ENCODE data around the gene LIX1L. TPM values are rescaled to one million over a fixed set of nuclear protein-coding genes. Genes with fewer than 3 reads are reported as not detected.

The LIX1L gene
- polyA plus RNA-seq, 2 of the 4 experiments (the other 2 are of a cell fraction), result 10.5 to 35.8 TPM

DNA sequence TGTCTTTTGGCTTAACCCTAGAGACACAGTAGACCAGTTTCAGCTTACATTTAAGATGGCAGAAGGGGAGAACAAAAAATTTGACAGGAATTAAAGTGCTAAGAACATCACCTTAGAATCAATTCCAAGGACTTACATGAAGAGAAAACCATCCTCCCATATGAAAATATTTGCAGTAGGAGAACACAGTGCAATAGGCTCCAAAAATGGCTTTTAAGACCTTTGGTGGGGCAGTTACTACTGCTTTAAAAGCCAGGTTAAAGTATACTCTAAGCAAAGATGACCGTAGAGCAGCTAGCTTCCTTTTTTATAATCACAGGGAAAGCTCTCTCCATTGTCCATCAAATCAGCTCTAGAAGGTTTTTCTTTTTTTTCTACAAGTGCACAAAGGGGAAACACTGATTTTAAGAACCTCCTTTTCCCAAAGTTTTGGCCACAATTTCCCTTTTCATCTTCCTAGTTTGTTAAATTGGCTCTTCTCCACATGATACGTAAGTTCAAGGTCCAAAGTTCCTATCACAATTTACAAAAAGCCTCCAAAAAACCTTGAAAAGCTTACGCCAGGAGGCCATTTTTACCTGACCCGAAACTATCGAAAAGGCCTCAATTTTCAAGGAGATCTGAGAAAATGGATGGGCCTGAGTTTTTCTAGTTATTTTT, 35.3 kb upstream of the LIX1L start:
- no peak for ATAC-seq
- Histone ChIP-seq H3K27ac (no peak overlapping the region), H3K9me3 (no peaks in the 10 kb centered on the region), H3K4me2 (no peak overlapping the region), H3K4me3 (no peak overlapping the region), H3K4me1 (peaks cover 3% of the 10 kb centered on the region; the same call in 1 of the 3 replicates)
- no peak for DNase-seq (ENCODE audit: low read depth in 1 of 2, low spot score in 1 of 2)
- 82% methylated on average over 5 of the region's 5 CpGs for WGBS (ENCODE audit: missing lambda C conversion rate)
- TF ChIP-seq EHF (CRISPR knock-in tag; IDR thresholded peaks at IDR 0.05) (no peak), RNF2 (IDR thresholded peaks at IDR 0.05; ENCODE audit: borderline replicate concordance, low read depth) (no peak), HEYL (CRISPR knock-in tag; IDR thresholded peaks at IDR 0.05) (no peak), ZNF302 (CRISPR knock-in tag; IDR thresholded peaks at IDR 0.05) (no peak), RCOR1 (IDR thresholded peaks at IDR 0.05; ENCODE audit: low read depth, low read length) (no peak), RFX5 (IDR thresholded peaks at IDR 0.05) (no peak)
- CTCF ChIA-PET, result interaction anchor here (0.8 to 24.2 kb wide), 4 partner anchors 14 to 78 kb away, joined by 3 to 566 read pairs (median 76); partner anchors contain the start of gene HJV
- POLR2A ChIA-PET, result no interaction called here
- no peak for FAIRE-seq

DNA sequence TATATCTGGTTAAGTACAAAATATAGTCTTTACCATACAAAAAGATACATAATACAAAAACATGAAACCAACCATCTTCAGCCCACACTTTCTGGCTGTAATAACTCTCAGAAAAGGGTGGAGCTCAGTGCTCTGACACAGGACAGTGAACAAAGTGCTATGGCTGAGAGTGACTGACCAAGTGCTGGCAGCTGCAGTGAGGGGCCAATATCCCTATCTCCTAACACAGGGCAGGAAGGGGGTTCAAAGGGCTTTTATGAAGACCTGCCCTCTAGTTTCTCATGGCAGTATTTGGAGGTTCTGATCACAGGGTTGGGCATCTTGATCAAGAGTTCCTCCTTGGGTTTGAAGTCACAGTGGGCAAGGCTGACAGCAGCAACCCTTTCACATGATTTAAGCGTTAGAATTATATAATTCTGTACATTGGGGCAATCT, 34.7 kb upstream of the LIX1L start:
- FAIRE-seq (no peak), ATAC-seq (no peak), DNase-seq (ENCODE audit: low read depth in 1 of 2, low spot score in 1 of 2) (no peak)
- POLR2A ChIA-PET, result no interaction called here
- Histone ChIP-seq H3K9me3 (no peaks in the 10 kb centered on the region), H3K27ac (no peak overlapping the region), H3K4me2 (no peak overlapping the region), H3K4me1 (peaks cover 3% of the 10 kb centered on the region; the same call in 1 of the 3 replicates), H3K4me3 (no peak overlapping the region)
- WGBS (ENCODE audit: missing lambda C conversion rate), result 35% methylated on average over 1 of the region's 1 CpG
- CTCF ChIA-PET, result interaction anchor here (0.8 to 24.2 kb wide), 3 partner anchors 13 to 78 kb away, joined by 4 to 566 read pairs (median 148); partner anchors contain the start of gene HJV
- TF ChIP-seq ELK1 (IDR thresholded peaks at IDR 0.05; ENCODE audit: low read depth, low read length) (no peak), MAZ (IDR thresholded peaks at IDR 0.05; ENCODE audit: borderline replicate concordance, low read depth, low read length) (no peak), HOXB5 (CRISPR knock-in tag; IDR thresholded peaks at IDR 0.05) (no peak), ZSCAN20 (CRISPR knock-in tag; IDR thresholded peaks at IDR 0.05) (no peak), FOXS1 (CRISPR knock-in tag; IDR thresholded peaks at IDR 0.05) (no peak)

- TF ChIP-seq E2F6 (IDR thresholded peaks at IDR 0.05; ENCODE audit: borderline replicate concordance, low read depth) (no peak), MAX (IDR thresholded peaks at IDR 0.05) (no peak), NFE2L2 (conservative IDR thresholded peaks at IDR 0.05; ENCODE audit: low read length) (no peak), ZSCAN20 (CRISPR knock-in tag; IDR thresholded peaks at IDR 0.05) (no peak)
- H3K4me1 ChIP-seq, result peaks cover 3% of the 10 kb centered on the region; the same call in 1 of the 3 replicates
- DNase-seq (ENCODE audit: low read depth in 1 of 2, low spot score in 1 of 2), result no peak
- H3K4me3 ChIP-seq, result no peak overlapping the region
- FAIRE-seq, result no peak
- ChIA-PET POLR2A (no interaction called here), CTCF (interaction anchor here (0.8 to 24.2 kb wide), 5 partner anchors 13 to 146 kb away, joined by 3 to 566 read pairs (median 4); partner anchors contain the start of genes HJV and NUDT17)
- no peaks in the 10 kb centered on the region for H3K9me3 ChIP-seq
- H3K4me2 ChIP-seq, result no peak overlapping the region
- H3K27ac ChIP-seq, result no peak overlapping the region
- 78% methylated on average over 10 of the region's 10 CpGs for WGBS (ENCODE audit: missing lambda C conversion rate)
- ATAC-seq, result no peak
Observed at GRCh38 chr1:145991735-145992412, 34.1 kb upstream of the LIX1L start.

DNA sequence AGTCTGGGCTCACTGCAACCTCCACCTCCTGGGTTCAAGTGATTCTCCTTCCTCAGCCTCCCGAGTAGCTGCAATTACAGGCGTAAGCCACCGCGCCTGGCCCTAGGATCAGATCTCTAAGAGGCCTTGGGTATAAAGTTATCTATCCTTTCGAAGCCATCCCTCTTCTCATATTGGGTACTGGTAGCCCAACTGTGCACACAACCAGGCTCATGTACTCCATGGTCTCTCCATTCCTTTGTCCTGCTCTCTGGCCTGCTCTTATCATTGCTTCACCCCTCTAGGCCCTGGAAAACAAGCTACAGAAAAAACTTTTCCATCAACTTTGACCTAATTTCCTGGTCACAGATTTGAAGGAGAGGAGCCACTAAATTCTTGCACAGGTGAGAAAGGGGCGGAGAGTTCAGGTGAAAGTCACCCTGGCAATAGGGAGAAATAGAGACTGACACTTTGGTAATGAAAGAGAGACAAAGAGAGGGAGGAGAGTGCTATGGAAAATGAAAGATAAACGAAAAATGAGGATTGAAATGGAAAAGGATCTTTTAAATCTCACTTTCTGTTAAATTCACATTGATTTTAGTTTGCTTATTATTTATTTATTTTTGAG, 32.5 kb upstream of the LIX1L start:
- ATAC-seq (no peak), DNase-seq (ENCODE audit: low read depth in 1 of 2, low spot score in 1 of 2) (no peak), FAIRE-seq (no peak)
- Histone ChIP-seq H3K27ac (no peak overlapping the region), H3K4me3 (no peak overlapping the region), H3K4me1 (peaks cover 9% of the 10 kb centered on the region; the same call in 2 of the 3 replicates), H3K4me2 (no peak overlapping the region), H3K9me3 (no peaks in the 10 kb centered on the region)
- ChIA-PET POLR2A (no interaction called here), CTCF (interaction anchor here (0.8 to 24.2 kb wide), 5 partner anchors 11 to 99 kb away, joined by 3 to 566 read pairs (median 3); partner anchors contain the start of gene HJV)
- no peak for TF ChIP-seq CBX2 (IDR thresholded peaks at IDR 0.05; ENCODE audit: borderline replicate concordance, low read depth)
- no peak for TF ChIP-seq NR3C1 (IDR thresholded peaks at IDR 0.05)
- no peak for TF ChIP-seq MYC (IDR thresholded peaks at IDR 0.05; ENCODE audit: borderline replicate concordance, low read length)
- no peak for TF ChIP-seq CHD4 (IDR thresholded peaks at IDR 0.05; ENCODE audit: borderline replicate concordance)
- TF ChIP-seq HES2 (IDR thresholded peaks at IDR 0.05), result no peak
- no peak for TF ChIP-seq EHMT2 (IDR thresholded peaks at IDR 0.05; ENCODE audit: low read depth)
- TF ChIP-seq RARB (CRISPR knock-in tag; IDR thresholded peaks at IDR 0.05), result no peak
- no peak for TF ChIP-seq RFX5 (IDR thresholded peaks at IDR 0.05)
- TF ChIP-seq ZSCAN20 (CRISPR knock-in tag; IDR thresholded peaks at IDR 0.05), result no peak
- TF ChIP-seq PHF8 (IDR thresholded peaks at IDR 0.05; ENCODE audit: borderline replicate concordance, low read depth), result no peak
- no peak for TF ChIP-seq CEBPB (IDR thresholded peaks at IDR 0.05)
- TF ChIP-seq FOSB (CRISPR knock-in tag; IDR thresholded peaks at IDR 0.05), result no peak
- WGBS (ENCODE audit: missing lambda C conversion rate), result 73% methylated on average over 7 of the region's 7 CpGs

All from A549 (cell line).